NB4 (cell line): ENCODE results near the gene CD1D.
"Not testable (repeated sequence)": the region's sequence is repeated elsewhere in the genome, so short reads cannot be mapped to it uniquely, and the experiment has no call there.

ENCODE experiments used
- MYC ChIP-seq: IDR thresholded peaks from 2 replicates; pipeline ENCODE4 v1.6.1; 2011; ENCODE audit warnings: low read depth, low read length
- POLR2A ChIP-seq: IDR thresholded peaks from 2 replicates; pipeline ENCODE4 v1.6.1; 2011; ENCODE audit warnings: mild to moderate bottlenecking; ENCODE audit not compliant: insufficient read length; ENCODE audit errors: extremely low read depth
- TF ChIP-seq, protein P1 (sequence below): IDR thresholded peaks from one replicate; pipeline ENCODE4 v1.5.1; 2012; ENCODE audit warnings: low read depth, low read length

DNA sequence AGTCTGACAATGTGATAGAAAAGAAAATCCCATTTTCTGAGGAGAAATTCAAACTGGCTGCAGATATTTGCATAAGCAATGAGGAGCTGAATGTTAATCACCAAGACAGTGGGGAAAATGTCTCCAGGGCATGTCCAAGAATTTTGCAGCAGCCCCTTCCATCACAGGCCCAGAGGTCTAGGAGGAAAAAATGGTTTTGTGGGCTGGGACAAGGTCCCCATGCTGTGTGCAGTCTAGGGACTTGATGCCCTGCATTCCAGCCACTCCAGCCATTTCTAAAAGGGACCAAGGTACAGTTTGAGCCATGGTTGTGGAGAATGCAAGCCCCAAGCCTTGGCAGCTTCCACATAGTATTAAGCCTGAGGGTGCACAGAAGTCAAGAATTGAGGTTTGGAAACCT lies 42.8 kb downstream of the CD1D start:
- TF ChIP-seq, protein P1, sequence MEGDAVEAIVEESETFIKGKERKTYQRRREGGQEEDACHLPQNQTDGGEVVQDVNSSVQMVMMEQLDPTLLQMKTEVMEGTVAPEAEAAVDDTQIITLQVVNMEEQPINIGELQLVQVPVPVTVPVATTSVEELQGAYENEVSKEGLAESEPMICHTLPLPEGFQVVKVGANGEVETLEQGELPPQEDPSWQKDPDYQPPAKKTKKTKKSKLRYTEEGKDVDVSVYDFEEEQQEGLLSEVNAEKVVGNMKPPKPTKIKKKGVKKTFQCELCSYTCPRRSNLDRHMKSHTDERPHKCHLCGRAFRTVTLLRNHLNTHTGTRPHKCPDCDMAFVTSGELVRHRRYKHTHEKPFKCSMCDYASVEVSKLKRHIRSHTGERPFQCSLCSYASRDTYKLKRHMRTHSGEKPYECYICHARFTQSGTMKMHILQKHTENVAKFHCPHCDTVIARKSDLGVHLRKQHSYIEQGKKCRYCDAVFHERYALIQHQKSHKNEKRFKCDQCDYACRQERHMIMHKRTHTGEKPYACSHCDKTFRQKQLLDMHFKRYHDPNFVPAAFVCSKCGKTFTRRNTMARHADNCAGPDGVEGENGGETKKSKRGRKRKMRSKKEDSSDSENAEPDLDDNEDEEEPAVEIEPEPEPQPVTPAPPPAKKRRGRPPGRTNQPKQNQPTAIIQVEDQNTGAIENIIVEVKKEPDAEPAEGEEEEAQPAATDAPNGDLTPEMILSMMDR = not testable (repeated sequence)
- not testable (repeated sequence) for TF ChIP-seq POLR2A, MYC
